HEK293 (cell line): ENCODE measurements around the gene ARMC5.

Source experiments
- CTCF ChIA-PET: fragments of 350-600 bp; formaldehyde crosslinking; extraction: SDS; loops from one replicate; lab custom pipeline; 2021; ENCODE audit warnings: antibody characterized with exemption; lab: Yijun Ruan, JAX
- POLR2A ChIA-PET: fragments of 300-600 bp; formaldehyde crosslinking; extraction: SDS; loops from one replicate; lab custom pipeline; 2020; ENCODE audit warnings: antibody characterized with exemption, inconsistent platforms; lab: Yijun Ruan, JAX
- H3K27ac ChIP-seq: fragments of 200-500 bp; sonication (Bioruptor generic); 2 replicates; pipeline ENCODE4 v1.5.1; 2014; ENCODE audit warnings: low read depth, low read length, control low read depth, inconsistent platforms; ENCODE audit errors: extremely low read depth
- H3K36me3 ChIP-seq, 2 experiments: fragments of 200-500 bp in 1 of 2; sonication (Bioruptor generic) in 1 of 2; 1 replicate in 1 of 2; 2 replicates in 1 of 2; pipeline ENCODE4 v1.5.1; 2014 to 2017; ENCODE audit warnings: inconsistent platforms in 2 of 2, low read length in 2 of 2; ENCODE audit not compliant: control insufficient read depth in 2 of 2, insufficient read depth in 1 of 2
- H3K4me1 ChIP-seq: fragments of 200-500 bp; sonication (Bioruptor generic); 2 replicates; pipeline ENCODE4 v1.5.1; 2014; ENCODE audit warnings: mild to moderate bottlenecking, low read length, inconsistent platforms; ENCODE audit not compliant: control insufficient read depth, insufficient read depth
- H3K4me3 ChIP-seq: 2 replicates; pipeline ENCODE4 v1.5.1; 2011; ENCODE audit warnings: low read depth, mild to moderate bottlenecking, control low read depth, low read length, moderate library complexity
- H3K9me3 ChIP-seq: fragments of 200-500 bp; sonication (Bioruptor generic); 2 replicates; pipeline ENCODE4 v1.5.1; 2014; ENCODE audit warnings: low read depth, low read length, inconsistent platforms; ENCODE audit not compliant: control insufficient read depth, insufficient read depth
- BCL11A ChIP-seq: fragments of 450-650 bp; formaldehyde crosslinking; IDR thresholded peaks from 2 replicates; pipeline ENCODE4 v1.5.1; 2016; ENCODE audit warnings: low read depth, missing biosample characterization, missing genetic modification characterization
- KLF1 ChIP-seq: fragments of 450-650 bp; formaldehyde crosslinking; IDR thresholded peaks from 2 replicates; pipeline ENCODE4 v1.5.1; 2016; ENCODE audit warnings: missing biosample characterization, missing genetic modification characterization
- KLF8 ChIP-seq: fragments of 450-650 bp; formaldehyde crosslinking; IDR thresholded peaks from 2 replicates; pipeline ENCODE4 v1.5.1; 2016; ENCODE audit warnings: missing biosample characterization, missing genetic modification characterization
- ZNF146 ChIP-seq: fragments of 450-650 bp; formaldehyde crosslinking; IDR thresholded peaks from 2 replicates; pipeline ENCODE4 v1.5.1; 2016; ENCODE audit warnings: missing biosample characterization, missing genetic modification characterization
- ZNF184 ChIP-seq: fragments of 450-650 bp; IDR thresholded peaks from 2 replicates; pipeline ENCODE4 v1.5.1; 2018; ENCODE audit warnings: missing biosample characterization, mild to moderate bottlenecking, missing genetic modification characterization
- ZNF214 ChIP-seq: fragments of 450-650 bp; formaldehyde crosslinking; IDR thresholded peaks from 2 replicates; pipeline ENCODE4 v1.5.1; 2017; ENCODE audit warnings: missing biosample characterization, mild to moderate bottlenecking, missing genetic modification characterization, borderline replicate concordance
- ZNF274 ChIP-seq, 2 experiments: fragments of 200-500 bp in 1 of 2; fragments of 450-650 bp in 1 of 2; sonication (Bioruptor generic) in 1 of 2; formaldehyde crosslinking in 1 of 2; IDR thresholded peaks; 2 replicates each; pipeline versions ENCODE4 v1.5.1 to v1.6.1; 2014 to 2016; ENCODE audit warnings: borderline replicate concordance in 1 of 2, inconsistent platforms in 1 of 2, low read length in 1 of 2, missing biosample characterization in 1 of 2, missing genetic modification characterization in 1 of 2
- ZNF426 ChIP-seq: fragments of 450-650 bp; formaldehyde crosslinking; IDR thresholded peaks from 2 replicates; pipeline ENCODE4 v1.5.1; 2017; ENCODE audit warnings: missing biosample characterization, missing genetic modification characterization, mild to moderate bottlenecking, inconsistent platforms, moderate library complexity
- ZNF664 ChIP-seq: fragments of 450-650 bp; formaldehyde crosslinking; IDR thresholded peaks from 2 replicates; pipeline ENCODE4 v1.5.1; 2016; ENCODE audit warnings: missing biosample characterization, missing genetic modification characterization
- TF ChIP-seq, protein P1 (sequence below): fragments of 450-650 bp; formaldehyde crosslinking; IDR thresholded peaks from 2 replicates; pipeline ENCODE4 v1.5.1; 2016; ENCODE audit warnings: missing biosample characterization, missing genetic modification characterization
- TF ChIP-seq, protein P2 (sequence below): fragments of 450-650 bp; formaldehyde crosslinking; IDR thresholded peaks from 2 replicates; pipeline ENCODE4 v1.5.1; 2017; ENCODE audit warnings: missing biosample characterization, missing genetic modification characterization
- TF ChIP-seq, protein P3 (sequence below): fragments of 450-650 bp; formaldehyde crosslinking; IDR thresholded peaks from 2 replicates; pipeline ENCODE4 v1.5.1; 2016; ENCODE audit warnings: missing biosample characterization, missing genetic modification characterization
- TF ChIP-seq, protein P4 (sequence below): IDR thresholded peaks from 2 replicates; pipeline ENCODE4 v1.6.1; 2011; ENCODE audit warnings: mild to moderate bottlenecking, low read depth, low read length, borderline replicate concordance
- TF ChIP-seq, protein P5 (sequence below): fragments of 450-650 bp; IDR thresholded peaks from 2 replicates; pipeline ENCODE4 v1.5.1; 2018; ENCODE audit warnings: missing biosample characterization, mild to moderate bottlenecking, missing genetic modification characterization
- TF ChIP-seq, protein P6 (sequence below): fragments of 450-650 bp; formaldehyde crosslinking; IDR thresholded peaks from 2 replicates; pipeline ENCODE4 v1.5.1; 2017; ENCODE audit warnings: missing biosample characterization, missing genetic modification characterization

Gene ARMC5

DNA sequence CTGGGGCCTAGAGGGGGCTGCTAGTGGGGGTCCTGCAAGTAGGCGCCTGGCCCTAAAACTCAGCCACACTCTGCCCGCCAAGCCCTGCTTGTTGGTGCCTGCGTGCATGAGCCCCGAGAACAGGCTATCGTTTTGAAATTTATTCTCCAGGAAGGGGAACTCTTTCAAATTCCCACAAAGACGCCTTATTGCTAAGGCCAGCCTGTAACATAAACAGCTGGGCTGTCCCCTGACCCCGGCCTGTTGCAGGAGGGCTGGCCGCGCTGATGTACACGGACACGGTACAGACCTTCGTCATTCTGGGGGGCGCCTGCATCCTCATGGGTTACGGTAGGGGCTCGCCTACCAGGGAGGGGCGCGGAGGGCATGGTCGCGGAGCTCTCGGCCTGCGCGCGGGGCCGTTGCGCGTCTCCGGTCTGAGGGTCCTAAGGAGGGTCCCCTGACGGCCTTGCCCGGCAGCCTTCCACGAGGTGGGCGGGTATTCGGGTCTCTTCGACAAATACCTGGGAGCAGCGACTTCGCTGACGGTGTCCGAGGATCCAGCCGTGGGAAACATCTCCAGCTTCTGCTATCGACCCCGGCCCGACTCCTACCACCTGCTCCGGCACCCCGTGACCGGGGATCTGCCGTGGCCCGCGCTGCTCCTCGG, 27.9 kb downstream of the ARMC5 start:
- CTCF ChIA-PET = interaction anchor here (0.6 kb wide), 1 partner anchor 206 kb away, joined by 3 read pairs; no protein-coding TSS in a partner anchor
- Histone ChIP-seq H3K27ac (no peak overlapping the region), H3K9me3 (no peaks in the 10 kb centered on the region), H3K36me3 (peaks cover 0 to 22% of the 10 kb centered on the region in 2 experiments; a peak in 1 of 3 replicates), H3K4me1 (no peaks in the 10 kb centered on the region; the same call in 1 of the 2 replicates), H3K4me3 (peak overlapping the region; percentile 41)
- POLR2A ChIA-PET = no interaction called here
- no peak for TF ChIP-seq BCL11A (tag by site-specific recombination)
- TF ChIP-seq, protein P1, sequence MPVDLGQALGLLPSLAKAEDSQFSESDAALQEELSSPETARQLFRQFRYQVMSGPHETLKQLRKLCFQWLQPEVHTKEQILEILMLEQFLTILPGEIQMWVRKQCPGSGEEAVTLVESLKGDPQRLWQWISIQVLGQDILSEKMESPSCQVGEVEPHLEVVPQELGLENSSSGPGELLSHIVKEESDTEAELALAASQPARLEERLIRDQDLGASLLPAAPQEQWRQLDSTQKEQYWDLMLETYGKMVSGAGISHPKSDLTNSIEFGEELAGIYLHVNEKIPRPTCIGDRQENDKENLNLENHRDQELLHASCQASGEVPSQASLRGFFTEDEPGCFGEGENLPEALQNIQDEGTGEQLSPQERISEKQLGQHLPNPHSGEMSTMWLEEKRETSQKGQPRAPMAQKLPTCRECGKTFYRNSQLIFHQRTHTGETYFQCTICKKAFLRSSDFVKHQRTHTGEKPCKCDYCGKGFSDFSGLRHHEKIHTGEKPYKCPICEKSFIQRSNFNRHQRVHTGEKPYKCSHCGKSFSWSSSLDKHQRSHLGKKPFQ (tag by site-specific recombination) = no peak
- no peak for TF ChIP-seq ZNF426
- TF ChIP-seq, protein P2, sequence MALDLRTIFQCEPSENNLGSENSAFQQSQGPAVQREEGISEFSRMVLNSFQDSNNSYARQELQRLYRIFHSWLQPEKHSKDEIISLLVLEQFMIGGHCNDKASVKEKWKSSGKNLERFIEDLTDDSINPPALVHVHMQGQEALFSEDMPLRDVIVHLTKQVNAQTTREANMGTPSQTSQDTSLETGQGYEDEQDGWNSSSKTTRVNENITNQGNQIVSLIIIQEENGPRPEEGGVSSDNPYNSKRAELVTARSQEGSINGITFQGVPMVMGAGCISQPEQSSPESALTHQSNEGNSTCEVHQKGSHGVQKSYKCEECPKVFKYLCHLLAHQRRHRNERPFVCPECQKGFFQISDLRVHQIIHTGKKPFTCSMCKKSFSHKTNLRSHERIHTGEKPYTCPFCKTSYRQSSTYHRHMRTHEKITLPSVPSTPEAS (tag by site-specific recombination) = no peak
- TF ChIP-seq, protein P3, sequence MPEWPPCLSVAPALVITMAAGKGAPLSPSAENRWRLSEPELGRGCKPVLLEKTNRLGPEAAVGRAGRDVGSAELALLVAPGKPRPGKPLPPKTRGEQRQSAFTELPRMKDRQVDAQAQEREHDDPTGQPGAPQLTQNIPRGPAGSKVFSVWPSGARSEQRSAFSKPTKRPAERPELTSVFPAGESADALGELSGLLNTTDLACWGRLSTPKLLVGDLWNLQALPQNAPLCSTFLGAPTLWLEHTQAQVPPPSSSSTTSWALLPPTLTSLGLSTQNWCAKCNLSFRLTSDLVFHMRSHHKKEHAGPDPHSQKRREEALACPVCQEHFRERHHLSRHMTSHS = no peak
- no peak for TF ChIP-seq ZNF274 (IDR thresholded peaks at IDR 0.05; ENCODE audit: low read length)
- no peak for TF ChIP-seq ZNF274 (tag by site-specific recombination; IDR thresholded peaks at IDR 0.05; ENCODE audit: borderline replicate concordance)
- no peak for TF ChIP-seq ZNF664 (tag by site-specific recombination)

DNA sequence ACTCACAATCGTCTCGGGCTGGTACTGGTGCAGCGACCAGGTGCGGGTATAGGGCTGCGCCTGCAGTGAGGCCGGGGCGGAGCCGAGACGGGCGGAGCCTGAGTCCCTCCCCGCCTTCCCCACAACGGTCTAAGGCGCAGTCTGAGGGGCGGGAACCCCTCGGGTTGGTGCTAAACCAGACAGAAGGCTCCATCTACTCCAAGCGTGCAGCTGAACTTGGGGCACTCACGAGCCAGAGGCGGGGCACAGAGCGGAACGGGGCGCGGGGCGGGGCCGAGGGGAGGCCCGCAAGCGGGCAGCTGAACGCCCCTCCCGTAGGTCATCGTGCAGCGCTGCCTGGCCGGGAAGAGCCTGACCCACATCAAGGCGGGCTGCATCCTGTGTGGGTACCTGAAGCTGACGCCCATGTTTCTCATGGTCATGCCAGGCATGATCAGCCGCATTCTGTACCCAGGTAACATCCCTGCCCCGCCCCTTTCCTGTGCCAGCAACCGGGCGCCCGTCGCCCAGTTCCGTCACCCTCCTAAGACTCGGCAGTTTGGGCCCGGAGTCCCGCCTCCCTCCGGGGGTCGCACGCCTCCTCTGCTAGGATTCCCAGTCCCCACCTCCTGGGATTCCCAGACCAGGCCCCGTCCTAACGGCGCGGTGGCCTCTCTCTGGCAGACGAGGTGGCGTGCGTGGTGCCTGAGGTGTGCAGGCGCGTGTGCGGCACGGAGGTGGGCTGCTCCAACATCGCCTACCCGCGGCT, 28.6 kb downstream of the ARMC5 start:
- Histone ChIP-seq H3K4me1 (no peaks in the 10 kb centered on the region; the same call in 1 of the 2 replicates), H3K27ac (no peak overlapping the region), H3K4me3 (peak overlapping the region; percentile 41)
- CTCF ChIA-PET = interaction anchor here (1.9 kb wide), 1 partner anchor 27 kb away, joined by 4 read pairs; no protein-coding TSS in a partner anchor
- TF ChIP-seq ZNF214 (no peak), KLF1 (tag by site-specific recombination) (peak; percentile 40), KLF8 (tag by site-specific recombination) (peak; percentile 34; the same call in 1 of the 2 replicates)
- TF ChIP-seq, all 188 proteins: peak for 2
- POLR2A ChIA-PET = interaction anchor here (1.6 kb wide), 1 partner anchor 9 kb away, joined by 4 read pairs; no protein-coding TSS in a partner anchor
- Histone ChIP-seq H3K9me3 (no peaks in the 10 kb centered on the region), H3K36me3 (peaks cover 0 to 29% of the 10 kb centered on the region in 2 experiments; a peak in 1 of 3 replicates)

DNA sequence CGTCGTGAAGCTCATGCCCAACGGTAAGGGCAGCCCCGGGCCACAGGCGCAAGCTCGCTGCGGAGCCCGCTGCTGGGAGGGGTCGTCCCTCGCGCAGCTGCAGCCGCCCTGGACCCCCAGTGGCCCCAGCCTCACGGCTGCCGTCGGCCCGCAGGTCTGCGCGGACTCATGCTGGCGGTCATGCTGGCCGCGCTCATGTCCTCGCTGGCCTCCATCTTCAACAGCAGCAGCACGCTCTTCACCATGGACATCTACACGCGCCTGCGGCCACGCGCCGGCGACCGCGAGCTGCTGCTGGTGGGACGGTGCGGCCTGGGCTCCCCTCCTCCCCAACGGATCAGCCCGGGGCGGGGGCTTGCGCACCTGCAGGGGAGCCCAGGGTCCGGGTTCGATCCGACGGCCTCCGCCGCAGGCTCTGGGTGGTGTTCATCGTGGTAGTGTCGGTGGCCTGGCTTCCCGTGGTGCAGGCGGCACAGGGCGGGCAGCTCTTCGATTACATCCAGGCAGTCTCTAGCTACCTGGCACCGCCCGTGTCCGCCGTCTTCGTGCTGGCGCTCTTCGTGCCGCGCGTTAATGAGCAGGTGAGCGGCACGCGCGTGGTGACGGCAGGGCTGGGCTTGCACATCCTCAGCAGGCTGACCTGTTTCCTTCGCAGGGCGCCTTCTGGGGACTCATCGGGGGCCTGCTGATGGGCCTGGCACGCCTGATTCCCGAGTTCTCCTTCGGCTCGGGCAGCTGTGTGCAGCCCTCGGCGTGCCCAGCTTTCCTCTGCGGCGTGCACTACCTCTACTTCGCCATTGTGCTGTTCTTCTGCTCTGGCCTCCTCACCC, 29.4 kb downstream of the ARMC5 start:
- H3K4me1 ChIP-seq = no peaks in the 10 kb centered on the region; the same call in 1 of the 2 replicates
- ChIA-PET CTCF (interaction anchor here (1.9 kb wide), 1 partner anchor 28 kb away, joined by 4 read pairs; no protein-coding TSS in a partner anchor), POLR2A (interaction anchor here (1.6 kb wide), 1 partner anchor 10 kb away, joined by 4 read pairs; no protein-coding TSS in a partner anchor)
- peaks cover 0 to 37% of the 10 kb centered on the region in 2 experiments; a peak in 1 of 3 replicates for H3K36me3 ChIP-seq
- no peak overlapping the region for H3K4me3 ChIP-seq
- H3K27ac ChIP-seq = no peak overlapping the region
- no peaks in the 10 kb centered on the region for H3K9me3 ChIP-seq
- no peak for TF ChIP-seq ZNF184 (tag by site-specific recombination)
- TF ChIP-seq, protein P4, sequence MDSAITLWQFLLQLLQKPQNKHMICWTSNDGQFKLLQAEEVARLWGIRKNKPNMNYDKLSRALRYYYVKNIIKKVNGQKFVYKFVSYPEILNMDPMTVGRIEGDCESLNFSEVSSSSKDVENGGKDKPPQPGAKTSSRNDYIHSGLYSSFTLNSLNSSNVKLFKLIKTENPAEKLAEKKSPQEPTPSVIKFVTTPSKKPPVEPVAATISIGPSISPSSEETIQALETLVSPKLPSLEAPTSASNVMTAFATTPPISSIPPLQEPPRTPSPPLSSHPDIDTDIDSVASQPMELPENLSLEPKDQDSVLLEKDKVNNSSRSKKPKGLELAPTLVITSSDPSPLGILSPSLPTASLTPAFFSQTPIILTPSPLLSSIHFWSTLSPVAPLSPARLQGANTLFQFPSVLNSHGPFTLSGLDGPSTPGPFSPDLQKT = no peak
- TF ChIP-seq, protein P5, sequence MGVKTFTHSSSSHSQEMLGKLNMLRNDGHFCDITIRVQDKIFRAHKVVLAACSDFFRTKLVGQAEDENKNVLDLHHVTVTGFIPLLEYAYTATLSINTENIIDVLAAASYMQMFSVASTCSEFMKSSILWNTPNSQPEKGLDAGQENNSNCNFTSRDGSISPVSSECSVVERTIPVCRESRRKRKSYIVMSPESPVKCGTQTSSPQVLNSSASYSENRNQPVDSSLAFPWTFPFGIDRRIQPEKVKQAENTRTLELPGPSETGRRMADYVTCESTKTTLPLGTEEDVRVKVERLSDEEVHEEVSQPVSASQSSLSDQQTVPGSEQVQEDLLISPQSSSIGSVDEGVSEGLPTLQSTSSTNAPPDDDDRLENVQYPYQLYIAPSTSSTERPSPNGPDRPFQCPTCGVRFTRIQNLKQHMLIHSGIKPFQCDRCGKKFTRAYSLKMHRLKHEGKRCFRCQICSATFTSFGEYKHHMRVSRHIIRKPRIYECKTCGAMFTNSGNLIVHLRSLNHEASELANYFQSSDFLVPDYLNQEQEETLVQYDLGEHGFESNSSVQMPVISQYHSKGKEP = no peak
- TF ChIP-seq, protein P3 = no peak
- TF ChIP-seq, protein P6, sequence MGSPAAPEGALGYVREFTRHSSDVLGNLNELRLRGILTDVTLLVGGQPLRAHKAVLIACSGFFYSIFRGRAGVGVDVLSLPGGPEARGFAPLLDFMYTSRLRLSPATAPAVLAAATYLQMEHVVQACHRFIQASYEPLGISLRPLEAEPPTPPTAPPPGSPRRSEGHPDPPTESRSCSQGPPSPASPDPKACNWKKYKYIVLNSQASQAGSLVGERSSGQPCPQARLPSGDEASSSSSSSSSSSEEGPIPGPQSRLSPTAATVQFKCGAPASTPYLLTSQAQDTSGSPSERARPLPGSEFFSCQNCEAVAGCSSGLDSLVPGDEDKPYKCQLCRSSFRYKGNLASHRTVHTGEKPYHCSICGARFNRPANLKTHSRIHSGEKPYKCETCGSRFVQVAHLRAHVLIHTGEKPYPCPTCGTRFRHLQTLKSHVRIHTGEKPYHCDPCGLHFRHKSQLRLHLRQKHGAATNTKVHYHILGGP = no peak
- TF ChIP-seq ZNF146 (tag by site-specific recombination) = no peak
